HK-2 (cell line): ENCODE results near the gene LRRC14B.
"Not testable (repeated sequence)": the region's sequence is repeated elsewhere in the genome, so short reads cannot be mapped to it uniquely, and the experiment has no call there.

Experiments
- DNase-seq: peaks from one replicate; pipeline ENCODE4 v3.0.0-alpha.2; 2018; ENCODE audit not compliant: unreplicated experiment

Gene LRRC14B

GRCh38 chr5:191949-192690 lies 825 bp downstream of the LRRC14B start:
- DNase-seq = no peak

- DNase-seq = no peak
Observed at GRCh38 chr5:192691-192969, 1.3 kb downstream of the LRRC14B start.

- DNase-seq = no peak
Observed at GRCh38 chr5:192970-193831, 1.9 kb downstream of the LRRC14B start.

GRCh38 chr5:194102-194501 lies 2.8 kb downstream of the LRRC14B start:
- DNase-seq = no peak

- no peak for DNase-seq
Observed at GRCh38 chr5:194603-195209, 3.4 kb downstream of the LRRC14B start.

GRCh38 chr5:195401-196160 lies 4.3 kb downstream of the LRRC14B start:
- no peak for DNase-seq

- no peak for DNase-seq
Observed at GRCh38 chr5:196350-196749, 5.1 kb downstream of the LRRC14B start.

- DNase-seq = not testable (repeated sequence)
Observed at GRCh38 chr5:197031-197430, 5.7 kb downstream of the LRRC14B start.

GRCh38 chr5:197892-198489 lies 6.7 kb downstream of the LRRC14B start:
- DNase-seq = no peak

GRCh38 chr5:198516-199196 lies 7.4 kb downstream of the LRRC14B start:
- DNase-seq = no peak

- DNase-seq = no peak
Observed at GRCh38 chr5:199197-199949, 8.1 kb downstream of the LRRC14B start.

- no peak for DNase-seq
Observed at GRCh38 chr5:199950-200645, 8.8 kb downstream of the LRRC14B start.

- DNase-seq = no peak
Observed at GRCh38 chr5:200985-201384, 9.7 kb downstream of the LRRC14B start.

- DNase-seq = no peak
Observed at GRCh38 chr5:201672-202071, 10.4 kb downstream of the LRRC14B start.

GRCh38 chr5:203246-203930 lies 12.1 kb downstream of the LRRC14B start:
- no peak for DNase-seq

GRCh38 chr5:204001-204400 lies 12.7 kb downstream of the LRRC14B start:
- no peak for DNase-seq

- no peak for DNase-seq
Observed at GRCh38 chr5:204462-204861, 13.2 kb downstream of the LRRC14B start.

- no peak for DNase-seq
Observed at GRCh38 chr5:204966-205670, 13.8 kb downstream of the LRRC14B start.

GRCh38 chr5:206406-206805 lies 15.1 kb downstream of the LRRC14B start:
- no peak for DNase-seq
